ENCODE results near the gene CPNE1.
A peak's percentile ranks its signal among the peaks of the same experiment; 100 is the strongest.

Gene CPNE1

GRCh38 chr20:35669221-35669620 is 4.5 kb upstream of the CPNE1 start:
- H3K4me3 ChIP-seq (ENCODE audit: low read depth, low read length) = no peak overlapping the region
- TF ChIP-seq, protein P1, sequence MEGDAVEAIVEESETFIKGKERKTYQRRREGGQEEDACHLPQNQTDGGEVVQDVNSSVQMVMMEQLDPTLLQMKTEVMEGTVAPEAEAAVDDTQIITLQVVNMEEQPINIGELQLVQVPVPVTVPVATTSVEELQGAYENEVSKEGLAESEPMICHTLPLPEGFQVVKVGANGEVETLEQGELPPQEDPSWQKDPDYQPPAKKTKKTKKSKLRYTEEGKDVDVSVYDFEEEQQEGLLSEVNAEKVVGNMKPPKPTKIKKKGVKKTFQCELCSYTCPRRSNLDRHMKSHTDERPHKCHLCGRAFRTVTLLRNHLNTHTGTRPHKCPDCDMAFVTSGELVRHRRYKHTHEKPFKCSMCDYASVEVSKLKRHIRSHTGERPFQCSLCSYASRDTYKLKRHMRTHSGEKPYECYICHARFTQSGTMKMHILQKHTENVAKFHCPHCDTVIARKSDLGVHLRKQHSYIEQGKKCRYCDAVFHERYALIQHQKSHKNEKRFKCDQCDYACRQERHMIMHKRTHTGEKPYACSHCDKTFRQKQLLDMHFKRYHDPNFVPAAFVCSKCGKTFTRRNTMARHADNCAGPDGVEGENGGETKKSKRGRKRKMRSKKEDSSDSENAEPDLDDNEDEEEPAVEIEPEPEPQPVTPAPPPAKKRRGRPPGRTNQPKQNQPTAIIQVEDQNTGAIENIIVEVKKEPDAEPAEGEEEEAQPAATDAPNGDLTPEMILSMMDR (IDR thresholded peaks at IDR 0.05; ENCODE audit: low read depth, low read length) = no peak

GRCh38 chr20:35665949-35666288 is 1.2 kb upstream of the CPNE1 start:
- TF ChIP-seq, protein P1 (IDR thresholded peaks at IDR 0.05; ENCODE audit: low read depth, low read length) = no peak
- no peak overlapping the region for H3K4me3 ChIP-seq (ENCODE audit: low read depth, low read length)

DNA sequence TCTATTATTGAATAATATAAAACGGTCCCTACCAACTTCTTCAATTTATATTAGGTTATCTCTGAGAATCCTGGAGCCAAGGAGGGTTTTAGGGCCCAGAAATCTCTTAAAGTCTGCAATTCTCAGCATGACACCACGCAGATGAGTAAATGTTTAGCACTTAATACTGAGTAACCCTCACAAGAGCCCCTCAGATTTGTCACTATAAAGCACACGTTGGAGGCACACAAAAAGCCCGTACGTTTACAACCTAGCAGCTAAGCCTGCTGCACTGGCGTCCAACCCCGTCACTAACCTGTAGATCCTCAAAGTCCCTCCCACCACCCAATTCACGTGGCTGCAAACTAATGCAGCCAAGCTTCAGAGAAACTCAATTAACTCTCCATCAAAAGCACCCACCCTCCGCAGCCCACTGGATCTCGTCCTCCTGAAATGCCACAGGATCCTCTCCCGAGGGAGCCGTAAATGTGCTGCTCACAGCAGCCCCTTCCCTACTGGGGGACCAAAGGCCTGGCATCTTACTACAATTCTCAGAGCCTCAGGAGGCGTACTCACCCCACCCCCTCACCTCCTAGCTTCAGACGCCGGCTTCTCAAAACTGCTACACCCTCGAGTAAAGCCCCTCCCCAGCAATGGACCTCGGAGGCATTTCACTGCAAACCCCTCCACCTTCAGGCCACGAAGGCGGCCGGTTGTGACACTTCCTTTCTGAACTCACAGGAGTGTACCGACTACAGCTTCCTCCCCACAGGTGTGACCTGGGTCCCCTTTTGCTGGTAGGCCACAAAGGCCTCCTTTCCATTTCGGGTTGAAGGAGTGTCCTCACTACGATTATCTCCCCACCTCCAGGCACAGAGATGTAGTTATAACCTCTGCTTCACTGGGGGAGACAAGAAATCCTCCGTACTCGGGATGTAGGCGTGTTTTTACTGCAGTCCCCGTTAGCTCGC is 909 bp downstream of the CPNE1 start:
- TF ChIP-seq, protein P1 (IDR thresholded peaks at IDR 0.05; ENCODE audit: low read depth, low read length) = no peak
- peak overlapping the region; percentile 84 for H3K4me3 ChIP-seq (ENCODE audit: low read depth, low read length)

DNA sequence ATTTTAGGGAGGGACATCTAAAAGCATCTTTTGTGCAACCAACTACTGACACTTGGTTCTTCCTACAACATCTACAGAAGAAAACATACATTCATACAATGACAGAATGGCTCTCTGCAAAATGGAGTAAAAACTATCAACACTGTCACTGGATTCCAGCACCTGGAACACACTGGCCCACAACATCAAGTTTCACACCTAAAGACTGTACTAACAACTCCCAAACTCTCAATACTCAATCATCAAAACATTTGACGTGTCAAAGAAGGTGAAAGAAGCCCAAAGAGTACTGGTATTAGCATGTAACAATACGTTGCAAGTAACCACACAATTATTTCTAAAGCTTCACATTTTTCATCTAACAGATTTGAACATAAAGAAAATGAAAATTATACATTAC is 2.1 kb downstream of the CPNE1 start:
- peak overlapping the region; percentile 84 for H3K4me3 ChIP-seq (ENCODE audit: low read depth, low read length)
- TF ChIP-seq, protein P1 (IDR thresholded peaks at IDR 0.05; ENCODE audit: low read depth, low read length) = no peak

DNA sequence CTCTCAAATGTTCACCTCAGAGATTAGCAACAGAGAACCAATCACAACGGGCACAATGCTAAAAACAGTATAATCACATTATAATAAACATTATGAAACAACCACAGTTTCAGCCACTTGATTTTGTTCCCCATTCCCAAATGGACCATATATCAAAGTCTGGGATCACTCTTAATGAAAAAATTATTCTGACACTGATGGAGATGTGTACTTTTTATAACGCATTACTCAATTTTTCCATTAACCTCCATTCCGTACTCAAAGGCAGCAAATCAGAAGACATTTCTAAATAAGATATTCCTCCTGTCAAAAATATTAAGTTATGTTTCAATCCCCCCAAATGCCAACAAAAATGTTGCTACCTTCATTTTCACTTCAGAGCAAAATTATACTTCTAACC is 2.8 kb downstream of the CPNE1 start:
- TF ChIP-seq, protein P1 (IDR thresholded peaks at IDR 0.05; ENCODE audit: low read depth, low read length) = no peak
- peak overlapping the region; percentile 84 for H3K4me3 ChIP-seq (ENCODE audit: low read depth, low read length)

DNA sequence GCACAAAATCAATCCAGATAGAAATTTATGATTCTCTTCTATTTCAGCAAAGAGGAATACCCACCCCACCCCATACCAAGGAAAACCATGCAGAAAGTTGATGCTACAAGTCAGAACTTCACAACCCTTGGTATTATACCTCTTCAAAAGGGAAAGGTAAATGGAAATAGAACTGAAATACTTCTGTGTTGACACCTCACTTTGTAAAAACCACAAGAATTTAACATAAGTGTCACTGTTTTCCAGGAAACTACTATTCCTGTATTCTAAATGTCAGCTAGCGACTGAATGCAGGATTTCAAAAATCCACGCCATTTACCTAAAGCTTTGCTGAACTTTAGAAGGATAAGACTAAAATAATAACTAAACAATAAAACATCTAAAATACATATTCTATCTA is 3.6 kb downstream of the CPNE1 start:
- no peak overlapping the region; the same call in 1 of the 2 replicates for H3K4me3 ChIP-seq (ENCODE audit: low read depth, low read length)
- TF ChIP-seq, protein P1 (IDR thresholded peaks at IDR 0.05; ENCODE audit: low read depth, low read length) = no peak

DNA sequence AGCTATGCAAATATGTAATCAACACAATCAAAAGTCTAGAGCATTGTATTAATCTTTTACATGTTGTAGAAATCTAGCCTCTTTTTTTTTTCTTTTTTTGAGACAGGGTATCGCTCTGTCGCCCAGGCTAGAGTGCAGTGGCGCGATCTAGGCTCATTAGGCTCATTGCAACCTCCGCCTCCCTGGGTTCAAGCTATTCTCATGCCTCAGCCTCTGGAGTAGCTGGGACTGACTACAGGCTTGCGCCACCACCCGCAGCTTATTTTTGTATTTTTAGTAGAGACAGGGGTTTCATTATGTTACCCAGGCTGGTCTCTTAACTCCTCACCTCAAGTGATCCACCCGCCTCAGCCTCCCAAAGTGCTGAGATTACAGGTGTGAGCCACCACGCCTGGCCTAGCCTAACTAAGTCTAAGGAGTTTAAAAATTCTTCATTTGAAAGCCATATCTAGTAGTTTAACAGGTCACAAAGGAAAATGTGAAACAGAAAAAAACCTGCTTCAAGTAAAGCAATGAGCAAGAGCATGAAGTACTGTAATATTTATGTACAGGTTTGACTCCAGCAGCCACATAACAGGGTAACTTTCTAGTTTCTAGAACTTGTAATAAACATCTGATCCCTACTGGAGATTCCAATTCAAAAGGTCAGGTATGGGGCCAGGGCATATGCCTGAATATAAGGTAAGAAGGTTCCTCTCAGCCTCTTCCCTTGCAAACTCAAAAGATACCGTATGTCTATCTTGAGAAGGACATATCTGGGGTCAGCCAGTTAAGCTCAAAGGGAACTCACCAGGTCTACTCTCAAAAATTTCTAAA is 4.4 kb downstream of the CPNE1 start:
- TF ChIP-seq, protein P1 (IDR thresholded peaks at IDR 0.05; ENCODE audit: low read depth, low read length) = no peak
- H3K4me3 ChIP-seq (ENCODE audit: low read depth, low read length) = no peak overlapping the region
